ENCODE results near the gene STT3B.
"Not testable (repeated sequence)": the region's sequence is repeated elsewhere in the genome, so short reads cannot be mapped to it uniquely, and the experiment has no call there.

Gene STT3B

GRCh38 chr3:31505371-31506048, 27.2 kb upstream of the STT3B start:
- H3K4me3 ChIP-seq (ENCODE audit: low read depth, low read length): no peak overlapping the region

GRCh38 chr3:31506515-31506914, 26.2 kb upstream of the STT3B start:
- H3K4me3 ChIP-seq (ENCODE audit: low read depth, low read length): not testable (repeated sequence)

More at GRCh38 chr3:31505371-31506048, 27.2 kb upstream of the STT3B start:
- TF ChIP-seq CTCF (IDR thresholded peaks at IDR 0.05; ENCODE audit: borderline replicate concordance, insufficient read depth, low read depth, low read length): no peak

GRCh38 chr3:31508452-31509146, 24.1 kb upstream of the STT3B start:
- no peak for TF ChIP-seq CTCF (IDR thresholded peaks at IDR 0.05; ENCODE audit: borderline replicate concordance, insufficient read depth, low read depth, low read length)

GRCh38 chr3:31509147-31509728, 23.5 kb upstream of the STT3B start:
- TF ChIP-seq CTCF (IDR thresholded peaks at IDR 0.05; ENCODE audit: borderline replicate concordance, insufficient read depth, low read depth, low read length): no peak
- no peak overlapping the region for H3K4me3 ChIP-seq (ENCODE audit: low read depth, low read length)

More at GRCh38 chr3:31508452-31509146, 24.1 kb upstream of the STT3B start:
- H3K4me3 ChIP-seq (ENCODE audit: low read depth, low read length): no peak overlapping the region

- H3K4me3 ChIP-seq (ENCODE audit: low read depth, low read length): no peak overlapping the region
- TF ChIP-seq CTCF (IDR thresholded peaks at IDR 0.05; ENCODE audit: borderline replicate concordance, insufficient read depth, low read depth, low read length): no peak
Observed at GRCh38 chr3:31514570-31514969, 18.2 kb upstream of the STT3B start.

GRCh38 chr3:31515486-31516284, 17.0 kb upstream of the STT3B start:
- no peak for TF ChIP-seq CTCF (IDR thresholded peaks at IDR 0.05; ENCODE audit: borderline replicate concordance, insufficient read depth, low read depth, low read length)
- no peak overlapping the region for H3K4me3 ChIP-seq (ENCODE audit: low read depth, low read length)

- H3K4me3 ChIP-seq (ENCODE audit: low read depth, low read length): no peak overlapping the region
- no peak for TF ChIP-seq CTCF (IDR thresholded peaks at IDR 0.05; ENCODE audit: borderline replicate concordance, insufficient read depth, low read depth, low read length)
Observed at GRCh38 chr3:31516757-31517156, 16.0 kb upstream of the STT3B start.

Measured in GM12875 (cell line).